ENCODE measurements around the gene FOS. TPM values are rescaled to one million over a fixed set of nuclear protein-coding genes. Genes with fewer than 3 reads are reported as not detected.

Gene FOS
- total and polyA plus RNA-seq, 2 of the 13 experiments (the other 11 are each of a cell fraction or from before 2014, with no cell fraction given): 15.9 to 24.2 TPM

- no peak for TF ChIP-seq SSRP1 (CRISPR knock-in tag; IDR thresholded peaks at IDR 0.05)
- peak; percentile 98 for TF ChIP-seq GMEB1 (CRISPR knock-in tag; IDR thresholded peaks at IDR 0.05; ENCODE audit: borderline replicate concordance)
- peak; percentile 46; the same call in 1 of the 2 replicates for TF ChIP-seq ZNF143 (CRISPR knock-in tag; IDR thresholded peaks at IDR 0.05)
- TF ChIP-seq PHF21A (CRISPR knock-in tag; IDR thresholded peaks at IDR 0.05): peak; percentile 69
- peak; percentile 70; the same call in 1 of the 2 replicates for TF ChIP-seq THRA (CRISPR knock-in tag; IDR thresholded peaks at IDR 0.05; ENCODE audit: borderline replicate concordance)
- TF ChIP-seq ZNF142 (CRISPR knock-in tag; IDR thresholded peaks at IDR 0.05): 0 out of 2 replicates have a peak, but pooled peaks have one; percentile 28
- TF ChIP-seq CC2D1A (CRISPR knock-in tag; IDR thresholded peaks at IDR 0.05): no peak
- peak; percentile 15; the same call in 1 of the 2 replicates for TF ChIP-seq GATAD2A (CRISPR knock-in tag; IDR thresholded peaks at IDR 0.05)
- peak; percentile 47; the same call in 1 of the 2 replicates for TF ChIP-seq IRF9 (CRISPR knock-in tag; IDR thresholded peaks at IDR 0.05; ENCODE audit: borderline replicate concordance)
- peak; percentile 38; the same call in 1 of the 2 replicates for TF ChIP-seq SNAPC2 (CRISPR knock-in tag; IDR thresholded peaks at IDR 0.05)
- TF ChIP-seq TAF1 (CRISPR knock-in tag; IDR thresholded peaks at IDR 0.05): peak; percentile 45; the same call in 1 of the 2 replicates
Measured at GRCh38 chr14:75293920-75294648, 15.5 kb downstream of the FOS start (continued).
